ENCODE data around the gene KRTAP21-3. TPM values are rescaled to one million over a fixed set of nuclear protein-coding genes. Genes with fewer than 3 reads are reported as not detected.
"Not testable (repeated sequence)": the region's sequence is repeated elsewhere in the genome, so short reads cannot be mapped to it uniquely, and the experiment has no call there.

The KRTAP21-3 gene
- total RNA-seq (not detected), polyA plus RNA-seq (ENCODE audit: insufficient read depth, low read depth, low replicate concordance) (not detected)
- long read RNA-seq, donor 1, result 0 reads
- long read RNA-seq, donor 2, result 0 reads

- Histone ChIP-seq H3K27ac (no peak within 1 kb of the TSS), H3K36me3 (ENCODE audit: low read depth, missing control alignments) (no peaks in the 10 kb centered on the region), H3K4me3 (no peak within 1 kb of the TSS), H3K27me3 (no peaks in the 10 kb centered on the region), H3K9me3 (no peaks in the 10 kb centered on the region), H3K4me1 (no peaks in the 10 kb centered on the region)
- no peak for DNase-seq
- TF ChIP-seq CTCF (IDR thresholded peaks at IDR 0.05), result no peak
- TF ChIP-seq POLR2A (IDR thresholded peaks at IDR 0.05), result no peak
- 85 to 87% methylated on average over 3 of the region's 3 CpGs for WGBS, 2 donors
- intact Hi-C loops (cut with DNase I; ENCODE audit: low total_unique reads), result no loop called here
These were observed at the start of gene KRTAP21-3 for GRCh38 chr21:30718239-30718909. Gene KRTAP21-3, minus strand, starts transcription at chr21:30718777. Its CDS starts 18 bp downstream, at chr21:30718759.

- Histone ChIP-seq H3K4me1 (no peaks in the 10 kb centered on the region), H3K9me3 (no peaks in the 10 kb centered on the region), H3K27me3 (no peaks in the 10 kb centered on the region), H3K4me3 (no peak overlapping the region), H3K27ac (no peak overlapping the region), H3K36me3 (ENCODE audit: low read depth, missing control alignments) (no peaks in the 10 kb centered on the region)
- WGBS, 2 donors, result 62 to 65% methylated on average over 2 of the region's 2 CpGs
- intact Hi-C loops (cut with DNase I; ENCODE audit: low total_unique reads), result no loop called here
- TF ChIP-seq CTCF (IDR thresholded peaks at IDR 0.05) (no peak), POLR2A (IDR thresholded peaks at IDR 0.05) (no peak)
- no peak for DNase-seq
These were observed 42.2 kb upstream of the KRTAP21-3 start for GRCh38 chr21:30760776-30761175.

GRCh38 chr21:30758306-30758705, 39.7 kb upstream of the KRTAP21-3 start:
- Histone ChIP-seq H3K4me1 (no peaks in the 10 kb centered on the region), H3K36me3 (ENCODE audit: low read depth, missing control alignments) (no peaks in the 10 kb centered on the region), H3K4me3 (no peak overlapping the region), H3K27ac (no peak overlapping the region), H3K27me3 (no peaks in the 10 kb centered on the region), H3K9me3 (no peaks in the 10 kb centered on the region)
- TF ChIP-seq POLR2A (IDR thresholded peaks at IDR 0.05), result no peak
- no peak for TF ChIP-seq CTCF (IDR thresholded peaks at IDR 0.05)
- 15 to 39% methylated on average over 2 of the region's 2 CpGs for WGBS, 2 donors
- intact Hi-C loops (cut with DNase I; ENCODE audit: low total_unique reads), result no loop called here
- no peak for DNase-seq

- intact Hi-C loops (cut with DNase I; ENCODE audit: low total_unique reads); H3K27ac ChIP-seq; H3K27me3 ChIP-seq; H3K36me3 ChIP-seq (ENCODE audit: low read depth, missing control alignments); H3K9me3 ChIP-seq; DNase-seq; H3K4me3 ChIP-seq; H3K4me1 ChIP-seq: not testable (repeated sequence)
- WGBS, 2 donors, result 91 to 93% methylated on average over 2 of the region's 2 CpGs
These were observed 36.8 kb upstream of the KRTAP21-3 start, which contains the start of gene KRTAP21-1 for GRCh38 chr21:30755328-30755727. Gene KRTAP21-1, minus strand, starts transcription at chr21:30755428. Its CDS starts 50 bp downstream, at chr21:30755378.

GRCh38 chr21:30747159-30747558, 28.6 kb upstream of the KRTAP21-3 start, which contains the start of gene KRTAP21-2:
Gene KRTAP21-2, minus strand, starts transcription at chr21:30747259. Its CDS starts 57 bp downstream, at chr21:30747202.
- no peaks in the 10 kb centered on the region for H3K9me3 ChIP-seq
- TF ChIP-seq POLR2A (IDR thresholded peaks at IDR 0.05) (no peak), CTCF (IDR thresholded peaks at IDR 0.05) (no peak)
- no peaks in the 10 kb centered on the region for H3K36me3 ChIP-seq (ENCODE audit: low read depth, missing control alignments)
- intact Hi-C loops (cut with DNase I; ENCODE audit: low total_unique reads), result no loop called here
- no peak within 1 kb of the TSS for H3K27ac ChIP-seq
- DNase-seq, result no peak
- H3K4me3 ChIP-seq, result no peak within 1 kb of the TSS
- no peaks in the 10 kb centered on the region for H3K27me3 ChIP-seq
- H3K4me1 ChIP-seq, result no peaks in the 10 kb centered on the region

All from testis (tissue), 5 donors.